NCI-H446 (cell line): ENCODE measurements around the gene BRD9.

Source experiments
- DNase-seq, 2 experiments: peaks; one replicate each; lab custom pipeline; 2025; lab: John Stamatoyannopoulos, UW

BRD9 gene

GRCh38 chr5:878125-878524 lies 14.5 kb downstream of the BRD9 start:
- no peak for DNase-seq

GRCh38 chr5:876398-877365 lies 15.9 kb downstream of the BRD9 start:
- DNase-seq = no peak

- no peak for DNase-seq
Measured at GRCh38 chr5:875931-876330, 16.7 kb downstream of the BRD9 start.

- no peak for DNase-seq
Measured at GRCh38 chr5:873328-873727, 19.3 kb downstream of the BRD9 start.

DNA sequence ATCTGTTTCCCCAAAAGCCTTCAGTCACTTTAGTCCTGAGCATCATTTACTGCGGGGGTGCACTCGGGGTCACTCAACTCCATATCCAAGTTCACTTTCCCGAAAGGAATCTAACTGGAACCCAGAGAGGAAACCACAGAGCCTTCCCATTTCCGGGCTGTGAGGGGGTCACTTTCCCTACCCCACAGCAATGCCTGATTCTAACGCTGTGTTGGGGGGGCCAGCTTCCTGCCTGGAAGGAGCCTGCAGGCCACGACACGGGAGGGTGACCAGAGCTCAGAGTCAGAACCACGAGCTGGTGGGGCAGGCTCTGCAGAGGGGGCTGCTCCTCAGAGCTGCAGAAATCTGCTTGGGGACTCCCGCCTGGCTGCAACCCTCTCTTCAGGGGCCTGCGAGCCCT lies 20.3 kb downstream of the BRD9 start:
- no peak for DNase-seq

GRCh38 chr5:871596-872298 lies 20.9 kb downstream of the BRD9 start:
- DNase-seq = no peak

DNA sequence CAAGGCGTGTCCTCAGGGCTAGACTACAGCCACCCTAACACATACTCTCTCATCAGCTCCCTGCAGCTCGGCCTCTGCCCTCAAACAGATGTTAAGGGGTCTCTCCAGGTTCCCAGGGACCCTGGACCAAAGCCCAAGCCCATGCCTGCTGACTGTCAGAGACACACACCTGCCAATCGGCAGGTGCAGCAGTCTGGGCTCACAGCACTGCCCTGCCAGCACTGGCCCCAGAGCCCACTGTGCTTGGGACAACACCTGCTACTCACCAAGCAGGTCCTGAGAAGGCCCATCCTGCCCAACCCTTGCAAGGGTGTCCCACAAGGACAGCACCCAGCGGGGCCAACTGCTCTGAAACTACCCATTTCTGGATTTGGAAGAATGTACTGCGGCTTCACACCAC lies 21.6 kb downstream of the BRD9 start:
- no peak for DNase-seq

DNA sequence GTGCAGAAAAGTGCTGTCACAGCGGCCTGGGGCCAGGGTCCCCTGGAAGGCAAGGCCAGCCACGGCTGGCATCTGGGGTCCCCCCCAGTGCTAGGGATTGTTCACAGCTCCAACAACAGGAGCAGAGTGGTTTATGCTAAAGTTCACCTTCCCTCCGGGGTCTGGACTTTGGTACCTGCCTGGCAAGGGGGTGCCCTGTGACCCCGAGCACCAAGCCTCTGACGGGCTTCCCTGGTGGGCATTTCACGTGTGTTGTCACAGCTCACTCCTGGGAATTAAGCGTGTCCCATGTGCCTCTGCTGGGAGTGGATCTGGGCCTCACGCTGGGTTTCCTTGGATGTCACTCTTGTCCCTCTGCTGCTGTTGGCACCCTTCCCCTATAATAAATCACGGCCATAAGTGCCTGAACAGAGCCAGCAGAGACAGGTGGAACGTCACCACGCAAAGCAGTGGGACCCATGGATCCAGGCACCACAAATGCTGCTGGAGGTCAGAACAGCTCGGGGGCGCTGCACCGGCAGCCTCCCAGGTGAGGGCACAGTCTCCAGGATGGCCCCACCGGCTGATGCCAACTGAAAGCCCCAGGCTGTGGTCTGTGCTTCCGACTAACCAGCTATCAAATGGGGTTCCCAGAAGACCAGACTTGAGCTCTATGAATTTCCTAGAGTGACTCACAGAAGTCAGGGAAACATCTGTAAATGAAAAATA lies 24.0 kb downstream of the BRD9 start:
- DNase-seq = no peak

DNA sequence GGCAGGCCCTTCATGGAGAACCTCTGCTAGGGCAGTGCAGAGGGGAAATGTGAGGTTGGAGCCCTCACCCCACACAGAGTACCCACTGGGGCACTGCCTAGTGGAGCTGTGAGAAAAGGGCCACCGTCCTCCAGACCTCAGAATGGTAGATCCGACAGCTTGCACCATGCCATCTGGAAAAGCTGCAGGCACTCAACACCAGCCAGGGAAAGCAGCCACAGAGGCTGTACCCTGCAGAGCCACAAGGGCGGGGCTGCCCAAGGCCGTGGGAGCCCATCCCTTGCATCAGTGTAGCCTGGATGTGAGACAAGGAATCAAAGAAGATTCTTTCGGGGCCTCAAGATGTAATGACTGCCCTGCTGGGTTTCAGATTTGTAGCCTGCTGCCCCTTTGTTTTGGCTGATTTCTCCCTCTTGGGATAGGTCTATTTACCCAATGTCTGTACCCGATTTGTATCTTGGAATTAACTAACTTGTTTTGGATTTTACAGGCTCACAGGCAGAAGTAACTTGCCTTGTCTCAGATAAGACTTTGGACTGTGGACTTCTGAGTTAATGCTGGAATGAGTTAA lies 25.2 kb downstream of the BRD9 start:
- DNase-seq = no peak

- no peak for DNase-seq
Measured at GRCh38 chr5:865771-866170, 26.8 kb downstream of the BRD9 start.

DNA sequence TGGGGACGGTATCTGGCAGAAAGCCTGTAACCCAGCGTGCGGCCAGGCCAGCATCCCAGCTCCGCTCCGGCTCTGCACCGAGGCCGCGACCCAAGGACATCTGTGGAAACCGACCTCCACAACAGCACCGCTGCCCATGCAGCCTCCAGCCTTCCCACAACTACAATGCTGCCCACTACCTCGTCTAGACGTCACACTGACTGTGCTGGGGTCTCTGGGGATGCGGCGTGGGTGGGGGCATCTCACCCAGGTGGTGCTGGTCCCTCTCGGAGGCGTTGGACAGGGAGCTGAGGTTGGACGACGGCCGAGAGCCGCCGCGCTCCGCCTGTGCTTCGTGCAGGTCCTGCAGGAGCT lies 27.5 kb downstream of the BRD9 start:
- no peak for DNase-seq

GRCh38 chr5:864492-865167 lies 28.0 kb downstream of the BRD9 start:
- no peak for DNase-seq

- no peak for DNase-seq
Measured at GRCh38 chr5:863244-863805, 29.3 kb downstream of the BRD9 start.

- DNase-seq = no peak
Measured at GRCh38 chr5:862367-863243, 30.0 kb downstream of the BRD9 start.

GRCh38 chr5:861442-862366 lies 30.9 kb downstream of the BRD9 start:
- no peak for DNase-seq

DNA sequence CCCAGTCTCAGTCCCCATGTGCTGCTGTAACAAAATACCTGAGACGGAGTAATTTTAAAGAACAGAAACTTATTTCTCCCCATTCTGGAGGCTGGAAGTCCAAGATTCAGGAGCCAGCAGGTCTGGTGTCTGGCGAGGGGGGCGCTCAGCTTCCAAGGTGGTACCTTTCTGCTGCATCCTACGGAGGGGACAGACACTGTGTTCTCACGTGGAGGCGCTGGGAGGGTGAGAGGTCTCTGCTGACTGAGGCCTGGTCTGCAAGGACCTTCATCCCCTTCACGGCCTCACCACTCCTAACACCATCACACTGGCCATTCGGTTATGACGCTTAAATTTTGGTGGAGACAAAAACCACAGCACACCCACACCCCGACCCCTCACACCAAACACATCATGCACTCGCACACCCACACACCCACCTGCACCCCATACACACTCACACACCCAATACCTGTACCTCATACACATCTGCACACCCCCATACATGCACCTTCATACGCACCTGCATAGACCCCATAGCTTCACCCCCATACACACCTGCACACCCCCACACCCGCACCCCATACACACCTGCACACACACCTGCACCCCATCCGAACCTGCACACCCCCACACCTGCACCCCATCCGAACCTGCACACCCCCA lies 32.0 kb downstream of the BRD9 start:
- no peak for DNase-seq

DNA sequence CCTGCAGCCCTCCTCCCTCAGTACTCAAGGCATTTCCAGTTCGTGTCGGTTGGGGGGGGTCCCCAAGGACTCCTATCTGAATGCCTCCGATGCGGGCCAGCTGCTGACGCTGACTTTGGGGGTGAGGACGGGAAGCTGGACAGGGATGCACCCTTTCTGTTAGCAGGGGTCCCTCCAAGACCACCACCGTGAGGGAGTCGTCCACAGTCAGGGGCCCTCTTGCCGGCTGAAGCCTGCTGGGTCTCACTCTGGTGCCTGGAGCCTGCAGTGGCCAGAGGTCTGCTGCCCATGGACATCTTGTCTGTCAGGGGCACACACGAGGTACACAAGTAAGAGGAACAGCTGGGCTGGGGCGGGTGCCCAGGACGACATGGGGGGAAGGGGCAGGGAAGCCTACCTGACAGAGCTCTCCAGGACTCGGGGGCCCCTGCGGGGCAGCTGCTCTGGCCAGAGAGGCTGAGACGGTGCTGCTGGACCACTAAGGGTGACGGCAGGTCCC lies 32.8 kb downstream of the BRD9 start:
- no peak for DNase-seq

DNA sequence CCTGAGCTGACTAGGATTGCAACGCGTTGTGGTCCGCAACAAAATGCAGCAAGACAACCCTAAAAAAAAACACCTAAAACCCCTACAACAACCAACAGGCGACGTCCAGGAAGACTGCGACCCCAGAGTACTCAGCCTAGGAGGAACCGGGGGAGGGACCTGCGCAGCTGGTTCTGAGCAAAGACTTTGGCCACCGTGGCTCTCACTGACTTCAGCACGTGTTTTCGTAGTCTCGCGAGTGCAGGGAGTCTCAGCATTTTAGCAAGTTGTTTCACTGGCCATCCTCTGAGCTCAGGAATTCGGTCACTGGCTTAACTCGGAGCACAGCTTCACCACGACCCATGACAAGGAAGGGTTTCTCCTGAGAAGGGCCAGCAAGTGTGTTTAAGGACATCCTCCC lies 33.2 kb downstream of the BRD9 start:
- no peak for DNase-seq

- DNase-seq = no peak
Measured at GRCh38 chr5:858726-859125, 33.9 kb downstream of the BRD9 start.
